Measurements from ENCODE around the gene GMPR2. TPM values are rescaled to one million over a fixed set of nuclear protein-coding genes. Genes with fewer than 3 reads are reported as not detected.

The GMPR2 gene
- total RNA-seq, 1 experiment from 2014 or later = 56.9 TPM

DNA sequence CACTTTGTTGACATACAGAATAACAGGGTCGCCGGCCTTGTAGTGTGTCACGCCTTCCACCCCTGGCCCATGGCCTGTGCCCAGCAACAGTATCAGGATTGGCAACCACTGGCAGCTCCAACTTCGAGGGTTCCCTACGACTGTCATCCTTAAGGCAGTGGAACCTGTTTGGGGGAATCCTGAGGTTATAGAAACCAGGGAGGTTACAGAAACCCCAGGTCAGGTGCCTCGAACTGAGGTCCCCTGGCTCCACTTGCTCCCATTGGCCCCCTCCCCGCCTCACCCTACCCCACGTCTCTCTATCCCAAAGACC is 37.9 kb upstream of the GMPR2 start:
- H4K20me1 ChIP-seq (ENCODE audit: low read length) = no peaks in the 10 kb centered on the region
- peak overlapping the region; percentile 86 for H3K4me3 ChIP-seq (ENCODE audit: low read length)
- H3K9ac ChIP-seq (ENCODE audit: low read length) = peak overlapping the region; percentile 99
- ChIA-PET CTCF (no interaction called here), POLR2A (ENCODE audit: unreplicated experiment) (no interaction called here)
- peak overlapping the region; percentile 89 for H3K27ac ChIP-seq (ENCODE audit: low read length)
- no TSS peak for BruUV-seq (replicated peaks)
- no peak for TF ChIP-seq EZH2phosphoT487 (IDR thresholded peaks at IDR 0.05; ENCODE audit: borderline replicate concordance, low read length)
- TF ChIP-seq EZH2 (IDR thresholded peaks at IDR 0.05; ENCODE audit: low read length, unreplicated experiment) = no peak
- TF ChIP-seq, protein P1, sequence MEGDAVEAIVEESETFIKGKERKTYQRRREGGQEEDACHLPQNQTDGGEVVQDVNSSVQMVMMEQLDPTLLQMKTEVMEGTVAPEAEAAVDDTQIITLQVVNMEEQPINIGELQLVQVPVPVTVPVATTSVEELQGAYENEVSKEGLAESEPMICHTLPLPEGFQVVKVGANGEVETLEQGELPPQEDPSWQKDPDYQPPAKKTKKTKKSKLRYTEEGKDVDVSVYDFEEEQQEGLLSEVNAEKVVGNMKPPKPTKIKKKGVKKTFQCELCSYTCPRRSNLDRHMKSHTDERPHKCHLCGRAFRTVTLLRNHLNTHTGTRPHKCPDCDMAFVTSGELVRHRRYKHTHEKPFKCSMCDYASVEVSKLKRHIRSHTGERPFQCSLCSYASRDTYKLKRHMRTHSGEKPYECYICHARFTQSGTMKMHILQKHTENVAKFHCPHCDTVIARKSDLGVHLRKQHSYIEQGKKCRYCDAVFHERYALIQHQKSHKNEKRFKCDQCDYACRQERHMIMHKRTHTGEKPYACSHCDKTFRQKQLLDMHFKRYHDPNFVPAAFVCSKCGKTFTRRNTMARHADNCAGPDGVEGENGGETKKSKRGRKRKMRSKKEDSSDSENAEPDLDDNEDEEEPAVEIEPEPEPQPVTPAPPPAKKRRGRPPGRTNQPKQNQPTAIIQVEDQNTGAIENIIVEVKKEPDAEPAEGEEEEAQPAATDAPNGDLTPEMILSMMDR (conservative IDR thresholded peaks at IDR 0.05; ENCODE audit: low read depth, low read length) = no peak
- H3K4me1 ChIP-seq (ENCODE audit: insufficient read depth, low read length) = peaks cover 9% of the 10 kb centered on the region
- intact Hi-C loops (cut with micrococcal nuclease) = loop anchor here (1.0 kb wide), 1 partner anchor 46 kb away; no protein-coding TSS in a partner anchor
- H3K9me3 ChIP-seq (ENCODE audit: low read length) = no peaks in the 10 kb centered on the region
- H3K36me3 ChIP-seq (ENCODE audit: low read depth, low read length) = peaks cover 8% of the 10 kb centered on the region; the same call in 1 of the 2 replicates
- peaks cover 59% of the 10 kb centered on the region for H3K79me2 ChIP-seq (ENCODE audit: low read length)
- DNase-seq (no peak), ATAC-seq (no peak)
- no peaks in the 10 kb centered on the region for H3K9me2 ChIP-seq (replicated peaks; ENCODE audit: low read length)
- no peaks in the 10 kb centered on the region for H3K27me3 ChIP-seq (ENCODE audit: low read length)
- peak overlapping the region; percentile 99 for H2AFZ ChIP-seq (ENCODE audit: low read length)
- H3K4me2 ChIP-seq (ENCODE audit: low read length) = peak overlapping the region; percentile 97
- no peaks in the 10 kb centered on the region for H3F3A ChIP-seq (ENCODE audit: low read length, unreplicated experiment)

DNA sequence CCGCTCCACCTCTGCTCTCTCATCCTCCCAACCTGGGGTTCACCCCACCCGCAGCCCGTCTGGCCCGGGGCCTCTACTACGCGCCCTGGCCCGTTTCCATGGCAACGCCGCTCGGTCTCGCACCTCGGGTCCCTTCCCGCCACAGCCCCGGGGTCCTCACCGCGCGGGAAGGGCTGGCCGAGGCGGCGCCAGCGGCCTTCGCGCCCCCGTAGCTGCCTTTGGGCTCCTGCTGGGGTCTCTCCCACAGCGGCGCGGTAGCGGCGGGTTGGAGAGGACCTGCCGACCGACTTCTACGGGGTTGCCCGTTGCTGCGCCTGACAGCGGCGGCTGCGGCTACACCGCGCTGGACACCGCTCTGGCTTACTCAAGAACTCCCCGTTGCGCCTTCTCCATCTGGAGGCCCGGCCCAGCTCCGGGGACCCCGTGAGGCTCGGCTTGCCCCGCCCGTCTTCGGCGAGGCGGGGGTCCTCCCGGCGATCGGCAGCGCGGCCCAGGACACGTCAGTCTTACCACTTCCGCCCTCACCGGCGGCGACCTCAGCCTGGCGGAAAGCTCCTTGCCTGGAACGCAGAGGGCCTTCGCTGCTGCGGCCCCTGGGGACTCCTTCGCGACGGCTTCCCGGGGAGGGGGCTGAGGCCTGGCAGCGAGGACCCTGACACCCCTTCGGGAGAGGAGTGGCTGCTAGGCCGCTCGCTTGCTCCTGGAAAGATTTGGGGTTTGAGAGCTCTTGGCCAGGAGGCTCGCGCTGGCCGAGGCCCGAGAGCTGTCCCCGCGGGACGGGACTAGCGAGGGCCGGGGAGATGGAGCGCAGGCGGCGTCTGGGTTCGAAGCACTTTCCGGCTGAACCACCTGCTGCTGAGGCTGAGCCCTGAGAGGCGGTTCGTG is 37.3 kb upstream of the GMPR2 start, which contains the start of gene TM9SF1:
TM9SF1 (minus strand) TSS at position 256 of the 885 bp plus-strand sequence. CDS start 422 bp downstream, outside the sequence.
- Histone ChIP-seq H3K9me2 (replicated peaks; ENCODE audit: low read length) (no peaks in the 10 kb centered on the region), H3K27ac (ENCODE audit: low read length) (peak within 1 kb of the TSS; percentile 89), H2AFZ (ENCODE audit: low read length) (peak within 1 kb of the TSS; percentile 99), H3K4me2 (ENCODE audit: low read length) (peak within 1 kb of the TSS; percentile 97), H3K4me3 (ENCODE audit: low read length) (peak within 1 kb of the TSS; percentile 86), H3F3A (ENCODE audit: low read length, unreplicated experiment) (no peaks in the 10 kb centered on the region), H3K9me3 (ENCODE audit: low read length) (no peaks in the 10 kb centered on the region), H3K27me3 (ENCODE audit: low read length) (no peaks in the 10 kb centered on the region), H3K9ac (ENCODE audit: low read length) (peak within 1 kb of the TSS; percentile 99), H3K4me1 (ENCODE audit: insufficient read depth, low read length) (peaks cover 9% of the 10 kb centered on the region), H3K36me3 (ENCODE audit: low read depth, low read length) (peaks cover 8% of the 10 kb centered on the region; the same call in 1 of the 2 replicates), H3K79me2 (ENCODE audit: low read length) (peaks cover 59% of the 10 kb centered on the region), H4K20me1 (ENCODE audit: low read length) (no peaks in the 10 kb centered on the region)
- DNase-seq (peak; percentile 78), ATAC-seq (peak; percentile 94)
- POLR2A ChIA-PET (ENCODE audit: unreplicated experiment) = no interaction called here
- no TSS peak for BruUV-seq (replicated peaks)
- no peak for TF ChIP-seq EZH2 (IDR thresholded peaks at IDR 0.05; ENCODE audit: low read length, unreplicated experiment)
- intact Hi-C loops (cut with micrococcal nuclease) = loop anchor here (1.0 to 2.0 kb wide), 2 partner anchors 17 to 46 kb away; partner anchors contain the start of gene CHMP4A
- CTCF ChIA-PET = interaction anchor here (0.8 kb wide), 1 partner anchor 34 kb away, joined by 3 read pairs; the partner anchor contains the start of gene IRF9

DNA sequence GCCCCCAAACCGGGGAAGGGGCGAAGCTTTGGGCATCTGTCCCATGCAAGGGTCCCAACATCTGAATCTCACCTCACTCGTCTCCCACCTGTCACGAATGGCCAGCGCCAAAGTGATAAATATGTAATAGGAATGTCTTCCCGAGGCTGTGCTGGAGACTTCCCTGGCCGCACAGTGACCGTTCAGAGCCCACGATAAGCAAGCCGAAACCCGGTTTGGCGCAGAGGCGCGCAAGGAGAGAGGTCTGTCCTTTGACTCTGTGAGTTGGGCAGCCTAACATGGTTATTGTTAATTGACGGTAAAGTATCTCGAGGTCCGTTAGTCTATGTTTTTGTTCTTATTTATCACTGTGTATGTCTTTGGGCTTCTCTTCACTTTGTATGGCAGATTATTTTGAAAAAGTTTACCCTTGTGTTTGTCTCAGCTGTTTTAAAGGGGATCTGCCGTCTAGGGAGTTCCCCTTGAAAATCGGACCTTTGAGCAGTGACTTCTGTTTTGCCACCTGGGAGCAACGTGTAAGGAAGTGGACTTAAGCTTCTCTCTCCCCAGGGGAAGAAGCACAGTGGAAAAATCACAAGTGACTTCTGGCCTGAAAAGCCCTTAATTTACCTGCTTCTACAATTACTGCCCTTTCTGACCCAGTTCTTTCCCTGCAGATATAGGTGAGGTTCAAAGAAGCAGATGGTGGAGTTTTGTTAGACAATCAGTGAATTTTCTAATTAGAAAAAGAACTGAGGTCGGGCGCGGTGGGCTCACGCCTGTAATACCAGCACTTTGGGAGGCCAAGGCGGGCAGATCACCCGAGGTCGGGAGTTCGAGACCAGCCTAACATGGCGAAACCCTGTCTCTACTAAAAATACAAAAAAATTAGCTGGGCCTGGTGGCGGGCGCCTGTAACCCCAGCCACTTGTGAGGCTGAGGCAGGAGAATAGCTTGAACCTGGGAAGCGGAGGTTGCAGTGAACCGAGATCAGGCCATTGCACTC is 36.4 kb upstream of the GMPR2 start:
- intact Hi-C loops (cut with micrococcal nuclease) = loop anchor here (2.0 kb wide), 1 partner anchor 16 kb away; the partner anchor contains the start of gene CHMP4A
- Histone ChIP-seq H4K20me1 (ENCODE audit: low read length) (no peaks in the 10 kb centered on the region), H3K27ac (ENCODE audit: low read length) (peak overlapping the region; percentile 89), H3K9ac (ENCODE audit: low read length) (peak overlapping the region; percentile 99), H3K79me2 (ENCODE audit: low read length) (peaks cover 57% of the 10 kb centered on the region), H3K9me3 (ENCODE audit: low read length) (no peaks in the 10 kb centered on the region), H3K4me3 (ENCODE audit: low read length) (peak overlapping the region; percentile 86), H3K27me3 (ENCODE audit: low read length) (no peaks in the 10 kb centered on the region), H3K4me2 (ENCODE audit: low read length) (peak overlapping the region; percentile 97), H3K36me3 (ENCODE audit: low read depth, low read length) (peaks cover 9% of the 10 kb centered on the region), H3K4me1 (ENCODE audit: insufficient read depth, low read length) (peaks cover 9% of the 10 kb centered on the region), H3F3A (ENCODE audit: low read length, unreplicated experiment) (no peaks in the 10 kb centered on the region), H3K9me2 (replicated peaks; ENCODE audit: low read length) (no peaks in the 10 kb centered on the region), H2AFZ (ENCODE audit: low read length) (peak overlapping the region; percentile 99)
- CTCF ChIA-PET = no interaction called here
- no peak for TF ChIP-seq EZH2 (IDR thresholded peaks at IDR 0.05; ENCODE audit: low read length, unreplicated experiment)
- no peak for TF ChIP-seq EZH2phosphoT487 (IDR thresholded peaks at IDR 0.05; ENCODE audit: borderline replicate concordance, low read length)
- TF ChIP-seq, protein P1 (conservative IDR thresholded peaks at IDR 0.05; ENCODE audit: low read depth, low read length) = no peak
- BruUV-seq (replicated peaks) = TSS peak; percentile 77
- peak; percentile 29 for ATAC-seq
- peak; percentile 11 for DNase-seq
- POLR2A ChIA-PET (ENCODE audit: unreplicated experiment) = interaction anchor here (0.5 to 0.7 kb wide), 2 partner anchors 60 to 81 kb away, joined by 3 to 4 read pairs; partner anchors contain the start of gene PSME1
